Body of pancreas (tissue), 4 donors: Measurements from ENCODE around the gene AKNAD1. TPM values are rescaled to one million over a fixed set of nuclear protein-coding genes. Genes with fewer than 3 reads are reported as not detected.

Source experiments
- ATAC-seq: fragments of 150-250 bp; one replicate; pipeline ENCODE4 v1.9.1; 2016
- DNase-seq, 4 donors: peaks; one replicate each; pipeline ENCODE4 v3.0.0-alpha.2; 2019
- H3K27ac ChIP-seq, 4 donors: fragments of 200-600 bp; sonication (generic); 1 replicate in 3 of 4; 2 replicates in 1 of 4; pipeline versions ENCODE4 v1.5.1 to v1.6.1; 2016 to 2019; ENCODE audit warnings: mild to moderate bottlenecking in 1 of 4, mixed read lengths in 1 of 4, moderate library complexity in 1 of 4
- H3K27me3 ChIP-seq, 2 donors: fragments of 200-600 bp; sonication (generic); one replicate each; pipeline ENCODE4 v1.6.0; 2016; ENCODE audit warnings: mild to moderate bottlenecking in 1 of 2
- H3K36me3 ChIP-seq, 2 donors: fragments of 200-600 bp; sonication (generic); replicated peaks in 1 of 2; 2 replicates each; pipeline ENCODE4 v1.5.1; 2016; ENCODE audit warnings: low read depth in 2 of 2; ENCODE audit not compliant: insufficient read depth in 1 of 2
- H3K4me1 ChIP-seq: fragments of 200-600 bp; sonication (generic); one replicate; pipeline ENCODE4 v1.6.0; 2016
- H3K4me3 ChIP-seq, 2 donors: fragments of 200-600 bp; sonication (generic); 1 replicate in 1 of 2; 2 replicates in 1 of 2; pipeline ENCODE4 v1.5.1; 2016 to 2019
- H3K9me3 ChIP-seq, 3 donors: fragments of 200-600 bp; sonication (generic); 1 replicate in 2 of 3; 2 replicates in 1 of 3; pipeline ENCODE4 v1.5.1; 2016
- POLR2A ChIP-seq, 3 donors: fragments of 450-650 bp; IDR thresholded peaks; one replicate each; pipeline ENCODE4 v1.6.1; 2016; ENCODE audit warnings: antibody characterized with exemption in 3 of 3, mild to moderate bottlenecking in 2 of 3
- WGBS, 2 donors: methylation state at CpG; one replicate each; pipeline ENCODE4 v1.1.5; 2017; 5-methylcytosine and 5-hydroxymethylcytosine counted together
- intact Hi-C: fragments of 100-400 bp; cut with DNase I; formaldehyde crosslinking; loops from one replicate; pipeline ENCODE4 v1.15.1; 2023
- total RNA-seq, 2 donors: library from RNA; depleted of rRNA; stranded (reverse); fragments of >200 nt; gene quantifications; one replicate each; pipeline ENCODE4 v1.1.0, GENCODE V29; 2016
- TF ChIP-seq, protein P1 (sequence below), 7 experiments: fragments of 450-650 bp in 4 of 7; fragments of 200-600 bp in 3 of 7; sonication (generic) in 3 of 7; IDR thresholded peaks; one replicate each; pipeline ENCODE4 v1.5.1; 2016 to 2019; ENCODE audit warnings: antibody characterized with exemption in 7 of 7

AKNAD1 gene
- total RNA-seq, 2 donors from 2014 or later: not detected

DNA sequence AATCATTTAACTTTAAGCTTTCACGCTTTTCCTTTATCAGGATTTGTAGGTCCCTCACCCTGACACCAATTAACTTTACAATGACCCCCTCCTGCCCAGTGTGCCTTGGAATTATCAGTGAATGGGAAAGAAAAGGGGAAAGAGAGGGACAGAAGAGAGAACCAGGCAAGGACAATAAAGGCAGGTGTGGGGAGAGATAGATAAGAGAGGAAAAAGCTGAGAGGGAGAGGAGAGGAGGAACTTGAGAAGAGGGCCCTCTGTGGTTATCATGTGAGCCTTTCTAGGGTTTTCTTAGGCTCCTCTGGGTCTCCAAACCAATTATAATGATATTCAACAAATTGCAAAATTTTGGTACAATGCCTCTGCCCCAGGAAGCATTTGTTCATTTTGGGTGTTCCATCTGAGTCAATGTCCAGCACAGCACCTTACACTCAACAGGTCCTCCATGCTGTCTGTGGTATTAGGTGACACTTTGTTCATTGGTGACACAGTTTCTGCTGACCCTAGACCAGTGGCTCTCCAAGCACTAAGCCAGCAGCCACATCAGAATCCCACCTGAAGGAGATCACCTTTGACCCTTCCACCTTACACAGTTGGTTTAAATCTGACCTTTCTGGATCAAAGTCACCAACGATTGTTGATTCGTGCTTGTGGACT lies 14.2 kb downstream of the AKNAD1 start:
- 28 to 42% methylated on average over 3 of the region's 3 CpGs for WGBS, 2 donors

GRCh38 chr1:108841703-108842102 lies 15.2 kb downstream of the AKNAD1 start:
- 25 to 68% methylated on average over 1 of the region's 1 CpG for WGBS, 2 donors
- Histone ChIP-seq H3K4me3 (no peak overlapping the region), H3K27me3 (no peaks in the 10 kb centered on the region), H3K27ac (no peak overlapping the region), H3K4me1 (no peaks in the 10 kb centered on the region), H3K9me3 (no peaks in the 10 kb centered on the region), H3K36me3 (no peaks in the 10 kb centered on the region)
- TF ChIP-seq, protein P1, sequence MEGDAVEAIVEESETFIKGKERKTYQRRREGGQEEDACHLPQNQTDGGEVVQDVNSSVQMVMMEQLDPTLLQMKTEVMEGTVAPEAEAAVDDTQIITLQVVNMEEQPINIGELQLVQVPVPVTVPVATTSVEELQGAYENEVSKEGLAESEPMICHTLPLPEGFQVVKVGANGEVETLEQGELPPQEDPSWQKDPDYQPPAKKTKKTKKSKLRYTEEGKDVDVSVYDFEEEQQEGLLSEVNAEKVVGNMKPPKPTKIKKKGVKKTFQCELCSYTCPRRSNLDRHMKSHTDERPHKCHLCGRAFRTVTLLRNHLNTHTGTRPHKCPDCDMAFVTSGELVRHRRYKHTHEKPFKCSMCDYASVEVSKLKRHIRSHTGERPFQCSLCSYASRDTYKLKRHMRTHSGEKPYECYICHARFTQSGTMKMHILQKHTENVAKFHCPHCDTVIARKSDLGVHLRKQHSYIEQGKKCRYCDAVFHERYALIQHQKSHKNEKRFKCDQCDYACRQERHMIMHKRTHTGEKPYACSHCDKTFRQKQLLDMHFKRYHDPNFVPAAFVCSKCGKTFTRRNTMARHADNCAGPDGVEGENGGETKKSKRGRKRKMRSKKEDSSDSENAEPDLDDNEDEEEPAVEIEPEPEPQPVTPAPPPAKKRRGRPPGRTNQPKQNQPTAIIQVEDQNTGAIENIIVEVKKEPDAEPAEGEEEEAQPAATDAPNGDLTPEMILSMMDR (IDR thresholded peaks at IDR 0.05): no peak
- no peak for TF ChIP-seq POLR2A (IDR thresholded peaks at IDR 0.05)
- ATAC-seq (no peak), DNase-seq (no peak)
- intact Hi-C loops: no loop called here

More for the DNA sequence above, 14.2 kb downstream of the AKNAD1 start:
- Histone ChIP-seq H3K36me3 (no peaks in the 10 kb centered on the region), H3K4me3 (no peak overlapping the region), H3K27ac (no peak overlapping the region), H3K27me3 (no peaks in the 10 kb centered on the region), H3K4me1 (no peaks in the 10 kb centered on the region), H3K9me3 (no peaks in the 10 kb centered on the region)
- ATAC-seq (no peak), DNase-seq (no peak)
- TF ChIP-seq POLR2A (IDR thresholded peaks at IDR 0.05): no peak
- TF ChIP-seq, protein P1 (IDR thresholded peaks at IDR 0.05): no peak
- intact Hi-C loops: no loop called here

- ATAC-seq: no peak
Observed at GRCh38 chr1:108832929-108833328, 24.0 kb downstream of the AKNAD1 start.

GRCh38 chr1:108831225-108831624 lies 25.7 kb downstream of the AKNAD1 start:
- H3K4me1 ChIP-seq: peaks cover 9% of the 10 kb centered on the region
- no peak for TF ChIP-seq POLR2A (IDR thresholded peaks at IDR 0.05)
- TF ChIP-seq, protein P1 (IDR thresholded peaks at IDR 0.05): no peak
- H3K36me3 ChIP-seq: no peaks in the 10 kb centered on the region
- no peaks in the 10 kb centered on the region for H3K27me3 ChIP-seq
- ATAC-seq (peak; percentile 40), DNase-seq (no peak)
- H3K9me3 ChIP-seq: no peaks in the 10 kb centered on the region
- WGBS, 2 donors: 43 to 76% methylated on average over 2 of the region's 2 CpGs
- peak overlapping the region in 1 of 4 donors; percentile 50 for H3K27ac ChIP-seq
- H3K4me3 ChIP-seq: no peak overlapping the region
- intact Hi-C loops: loop anchor here (10.0 kb wide), 1 partner anchor 434 kb away; no protein-coding TSS in a partner anchor

More at GRCh38 chr1:108832929-108833328, 24.0 kb downstream of the AKNAD1 start:
- WGBS, 2 donors: 87 to 90% methylated on average over 2 of the region's 2 CpGs
- Histone ChIP-seq H3K9me3 (no peaks in the 10 kb centered on the region), H3K4me1 (peaks cover 6% of the 10 kb centered on the region), H3K4me3 (no peak overlapping the region), H3K36me3 (no peaks in the 10 kb centered on the region), H3K27me3 (no peaks in the 10 kb centered on the region), H3K27ac (no peak overlapping the region)
- TF ChIP-seq, protein P1 (IDR thresholded peaks at IDR 0.05): no peak
- no peak for TF ChIP-seq POLR2A (IDR thresholded peaks at IDR 0.05)
- intact Hi-C loops: loop anchor here (10.0 kb wide), 1 partner anchor 432 kb away; no protein-coding TSS in a partner anchor
- DNase-seq: no peak
